Fibroblast of skin of right quadriceps (primary cell): ENCODE measurements around the gene BICDL1.
"Not testable (repeated sequence)": the region's sequence is repeated elsewhere in the genome, so short reads cannot be mapped to it uniquely, and the experiment has no call there.

Experiments used
- DNase-seq: peaks from one replicate; pipeline ENCODE4 v3.0.0-alpha.2; 2013

The BICDL1 gene, protein sequence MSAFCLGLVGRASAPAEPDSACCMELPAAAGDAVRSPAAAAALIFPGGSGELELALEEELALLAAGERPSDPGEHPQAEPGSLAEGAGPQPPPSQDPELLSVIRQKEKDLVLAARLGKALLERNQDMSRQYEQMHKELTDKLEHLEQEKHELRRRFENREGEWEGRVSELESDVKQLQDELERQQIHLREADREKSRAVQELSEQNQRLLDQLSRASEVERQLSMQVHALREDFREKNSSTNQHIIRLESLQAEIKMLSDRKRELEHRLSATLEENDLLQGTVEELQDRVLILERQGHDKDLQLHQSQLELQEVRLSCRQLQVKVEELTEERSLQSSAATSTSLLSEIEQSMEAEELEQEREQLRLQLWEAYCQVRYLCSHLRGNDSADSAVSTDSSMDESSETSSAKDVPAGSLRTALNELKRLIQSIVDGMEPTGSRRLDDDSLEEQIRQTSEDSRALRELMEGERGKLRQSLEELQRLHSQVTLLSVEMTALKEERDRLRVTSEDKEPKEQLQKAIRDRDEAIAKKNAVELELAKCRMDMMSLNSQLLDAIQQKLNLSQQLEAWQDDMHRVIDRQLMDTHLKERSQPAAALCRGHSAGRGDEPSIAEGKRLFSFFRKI

DNA sequence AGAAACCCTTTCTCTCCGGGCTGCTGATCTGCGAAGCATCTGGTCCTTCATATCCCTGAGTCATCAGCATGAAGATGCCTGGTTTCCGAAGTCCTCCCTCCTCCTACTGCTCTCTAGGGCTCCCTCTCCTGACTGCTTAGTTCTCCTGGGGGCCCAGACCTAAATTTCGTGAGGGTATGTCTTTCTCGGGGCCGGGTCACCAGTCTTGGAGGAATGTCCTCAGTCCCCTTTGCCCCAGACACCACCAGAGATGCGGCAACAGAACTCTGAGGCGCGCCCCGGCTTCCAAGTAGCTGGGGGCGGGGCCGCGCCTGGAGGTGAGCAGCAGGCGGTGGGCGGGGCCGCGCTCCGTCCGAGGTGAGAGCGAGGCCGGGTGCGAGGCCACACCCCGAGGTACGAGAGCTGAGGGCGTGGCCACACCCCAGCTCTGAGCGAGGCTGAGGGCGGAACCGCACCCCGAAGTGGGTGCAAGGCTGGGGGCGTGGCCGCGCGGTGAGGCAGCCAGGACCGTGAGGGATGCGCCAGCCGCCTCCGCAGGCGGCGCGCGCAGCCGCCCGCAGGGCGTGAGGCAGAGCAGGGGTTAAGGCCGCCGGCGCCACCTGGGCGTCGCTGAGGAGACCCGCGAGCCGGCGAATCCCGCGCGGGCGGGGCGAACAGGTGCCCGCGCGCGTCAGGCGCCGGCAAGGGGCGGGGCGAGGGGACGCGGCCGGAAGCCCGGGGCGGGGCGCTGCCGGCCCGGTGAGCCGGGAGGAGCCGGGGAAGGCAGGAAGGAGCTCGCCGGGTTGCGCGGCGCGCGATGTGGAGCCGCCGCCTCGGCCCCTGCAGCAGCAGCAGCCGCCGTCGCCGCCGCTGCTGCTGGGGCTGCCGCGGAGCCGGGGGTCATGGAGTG lies at the start of gene BICDL1:
Gene BICDL1 (plus strand): TSS at position 765 of the 889 bp plus-strand sequence. CDS start 633 bp downstream, outside the sequence.
- DNase-seq, result peak; percentile 42

DNA sequence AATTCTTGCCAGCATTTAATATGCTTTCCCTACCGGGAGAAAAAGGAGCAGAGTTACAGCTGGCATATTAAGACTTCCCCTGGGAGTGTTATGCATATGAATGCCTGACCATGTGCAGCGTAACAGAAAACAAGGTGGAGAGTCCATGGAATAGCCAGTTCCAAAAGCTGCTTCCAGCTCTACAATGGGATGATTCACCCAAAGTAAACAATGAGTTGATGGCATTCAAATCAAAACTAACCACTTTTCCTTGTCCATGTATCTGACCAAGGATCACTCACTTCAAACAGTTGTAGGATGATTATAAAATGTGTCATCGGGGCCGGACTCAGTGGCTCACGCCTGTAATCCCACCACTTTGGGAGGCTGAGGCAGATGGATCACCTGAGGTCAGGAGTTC lies 48.1 kb upstream of the BICDL1 start:
- peak; percentile 45 for DNase-seq

DNA sequence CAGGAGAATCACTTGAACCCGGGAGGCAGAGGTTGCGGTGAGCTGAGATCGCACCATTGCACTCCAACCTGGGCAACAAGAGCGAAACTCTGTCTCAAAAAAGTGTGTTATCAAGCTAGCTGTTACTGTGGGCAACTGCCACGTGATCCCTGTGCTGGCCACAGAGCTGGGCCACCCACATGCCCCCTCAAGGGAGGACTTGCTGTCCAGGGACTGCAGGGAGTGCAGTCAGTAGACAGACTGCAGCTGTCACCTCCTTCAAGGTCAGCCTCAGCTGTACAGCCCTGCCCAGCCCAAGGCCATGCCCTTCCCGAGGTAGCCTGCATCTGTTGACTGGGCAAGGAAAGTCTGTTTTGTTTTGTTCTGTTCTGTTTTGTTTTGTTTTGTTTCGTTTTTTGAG lies 46.6 kb upstream of the BICDL1 start:
- no peak for DNase-seq

DNA sequence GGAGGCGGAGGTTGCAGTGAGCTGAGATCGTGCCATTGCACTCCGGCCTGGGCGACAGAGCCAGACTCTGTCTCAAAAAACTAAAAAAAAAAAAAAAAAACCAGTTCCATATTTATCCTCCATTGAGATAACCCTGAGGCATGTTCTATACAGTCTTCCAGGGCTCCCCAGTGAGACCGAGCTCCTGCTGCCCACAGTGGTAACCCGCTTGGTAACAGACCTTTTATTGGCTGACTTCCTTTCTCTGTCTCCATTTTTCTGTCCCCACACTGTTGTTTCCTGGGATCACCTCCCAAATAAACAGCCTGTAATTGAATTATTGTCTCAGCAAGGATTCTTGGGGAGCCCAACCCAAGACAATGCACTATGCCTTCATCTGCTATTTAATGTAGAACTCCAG lies 42.8 kb upstream of the BICDL1 start:
- DNase-seq, result no peak

DNA sequence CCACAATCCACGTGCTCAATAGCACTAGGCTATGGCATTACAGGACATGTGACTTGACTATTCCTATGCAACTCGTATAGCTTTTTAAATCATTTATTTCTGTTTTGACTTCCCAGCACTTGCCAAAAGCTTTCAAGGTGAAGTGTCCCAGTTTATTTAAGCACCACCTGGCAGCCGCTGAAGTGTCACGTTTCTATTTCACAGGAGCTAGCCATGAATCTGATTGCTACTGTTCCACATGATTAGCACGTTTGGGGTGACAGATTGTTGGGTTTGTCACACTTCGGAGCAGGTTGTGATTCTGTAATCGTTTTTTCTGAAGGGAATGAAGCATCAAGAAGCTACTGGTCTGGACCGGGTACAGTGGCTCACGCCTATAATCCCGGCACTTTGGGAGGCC lies 39.9 kb upstream of the BICDL1 start:
- DNase-seq, result no peak

DNA sequence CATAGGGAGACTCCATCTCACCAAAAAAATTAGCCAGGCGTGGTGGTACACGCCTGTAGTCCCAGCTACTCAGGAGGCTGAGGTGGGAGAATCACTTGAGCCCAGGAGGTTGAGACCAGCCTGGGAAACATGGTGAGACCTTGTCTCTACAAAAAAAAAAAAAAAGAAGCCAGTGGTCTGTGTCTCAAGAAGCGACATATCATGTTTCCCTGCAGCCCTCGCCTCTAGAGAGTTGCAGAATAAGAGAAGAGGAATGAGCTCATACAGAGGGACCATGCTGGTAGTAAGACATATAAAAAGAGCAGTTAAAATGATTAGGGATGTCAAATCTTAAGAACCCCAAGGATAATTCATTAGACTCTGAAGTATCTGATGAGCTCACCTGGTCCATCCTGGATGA lies 39.4 kb upstream of the BICDL1 start:
- no peak for DNase-seq

DNA sequence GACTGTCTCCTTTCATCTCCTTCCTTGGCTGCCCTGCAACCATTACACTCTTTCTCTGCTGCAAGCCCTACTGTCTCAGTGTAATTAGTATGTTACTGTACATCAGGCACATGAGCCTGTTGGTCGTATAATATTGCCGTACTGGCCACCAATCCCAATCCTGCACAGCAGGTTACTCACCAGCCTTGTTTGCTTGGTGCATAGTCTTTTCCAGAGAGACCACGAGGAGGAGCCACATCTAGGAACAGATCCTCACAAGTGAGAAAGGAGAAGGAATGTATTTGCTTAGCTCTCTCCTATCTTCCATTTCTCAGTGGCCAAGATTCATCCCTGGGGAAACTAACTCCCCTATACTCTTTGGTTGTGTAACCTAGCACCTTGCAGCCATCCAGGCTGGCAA lies 33.0 kb upstream of the BICDL1 start:
- no peak for DNase-seq

DNA sequence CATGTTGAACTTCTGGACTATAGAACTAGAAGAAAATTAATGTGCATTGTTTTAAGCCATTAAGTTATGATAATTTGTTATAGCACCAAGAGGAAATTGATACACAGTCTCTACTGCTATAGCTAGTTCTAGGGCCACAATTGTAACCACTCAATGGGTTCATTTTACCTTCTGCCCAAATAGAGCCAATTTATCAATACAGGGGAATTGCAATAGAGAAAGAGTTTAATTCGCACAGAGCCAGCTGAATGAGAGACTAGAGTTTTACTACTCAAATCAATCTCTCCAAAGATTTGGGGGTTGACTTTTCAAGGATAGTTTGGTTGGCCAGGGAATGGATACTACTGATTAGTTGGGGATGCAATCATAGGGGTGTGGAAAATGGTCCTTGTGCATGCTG lies 31.9 kb upstream of the BICDL1 start:
- no peak for DNase-seq

DNA sequence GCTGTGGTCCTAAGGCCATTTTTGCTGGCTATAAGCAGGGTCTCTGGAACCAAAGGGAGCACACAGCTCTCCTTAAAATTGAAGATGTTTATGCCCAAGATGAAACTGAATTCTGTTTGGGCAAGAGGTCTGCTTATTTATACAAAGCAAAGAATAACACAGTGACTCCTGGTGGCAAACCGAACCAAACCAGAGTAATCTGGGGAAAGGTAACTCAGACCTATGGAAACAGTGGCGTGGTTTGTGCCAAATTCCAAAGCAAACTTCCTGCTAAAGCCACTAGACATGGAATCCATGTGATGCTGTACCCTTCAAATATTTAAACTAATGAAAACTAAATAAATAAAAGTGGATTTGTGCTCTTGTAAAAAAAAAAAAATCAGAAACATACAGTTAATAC lies 29.6 kb upstream of the BICDL1 start:
- DNase-seq, result no peak

DNA sequence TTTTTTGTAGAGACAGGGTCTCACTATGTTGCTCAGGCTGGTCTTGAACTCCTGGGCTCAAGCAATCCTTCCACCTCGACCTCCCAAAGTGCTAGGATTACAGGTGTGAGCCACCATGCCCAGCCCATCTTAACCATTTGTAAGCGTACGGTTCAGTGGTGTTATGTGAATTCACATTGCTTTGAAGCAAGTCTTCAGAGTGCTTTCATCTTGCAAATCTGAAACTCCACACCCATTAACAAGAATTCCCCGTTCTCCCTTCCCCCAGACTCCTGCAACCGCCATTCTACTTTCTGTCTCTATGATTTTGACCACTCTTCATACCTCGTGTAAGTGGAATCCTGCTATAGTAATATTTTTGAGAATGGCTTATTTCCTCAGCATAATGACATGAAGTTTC lies 24.9 kb upstream of the BICDL1 start:
- DNase-seq, result no peak

DNA sequence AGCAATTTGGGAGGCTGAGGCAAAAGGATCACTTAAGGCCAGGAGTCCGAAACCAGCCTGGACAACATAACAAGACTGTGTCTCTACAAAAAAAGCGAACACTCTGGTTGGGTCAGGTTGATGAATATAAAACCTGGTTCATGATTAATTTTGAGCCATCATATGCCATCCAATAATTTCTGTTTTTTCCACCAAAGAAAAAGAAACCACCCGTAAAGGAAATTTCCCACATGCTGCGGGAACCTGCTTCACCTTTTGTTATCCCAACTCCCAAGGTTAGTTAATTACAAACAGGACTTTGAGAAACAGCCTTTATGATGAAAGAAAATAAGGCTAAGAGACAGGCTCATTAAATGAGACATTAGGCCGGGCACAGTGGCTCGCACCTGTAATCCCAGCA lies 24.1 kb upstream of the BICDL1 start:
- DNase-seq, result no peak

DNA sequence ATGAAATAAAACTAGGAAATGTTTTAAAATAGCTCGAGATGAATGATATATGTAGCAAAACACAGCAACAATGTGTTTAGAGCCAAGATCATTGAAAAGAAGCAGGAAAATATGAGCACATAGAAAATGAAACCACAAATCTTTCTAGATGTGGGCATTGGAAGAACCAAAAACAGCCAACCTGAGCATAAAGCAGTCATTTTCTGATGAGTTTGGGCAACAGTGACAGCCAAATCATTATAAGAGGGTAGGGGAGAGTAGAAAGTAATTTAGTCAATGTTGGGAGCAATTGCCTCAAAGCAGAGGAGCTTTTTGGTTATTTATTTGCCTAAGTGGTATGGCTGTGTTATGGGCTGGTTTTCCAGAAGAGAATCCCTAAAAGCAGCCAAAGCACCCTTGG lies 8.8 kb upstream of the BICDL1 start:
- DNase-seq, result no peak

DNA sequence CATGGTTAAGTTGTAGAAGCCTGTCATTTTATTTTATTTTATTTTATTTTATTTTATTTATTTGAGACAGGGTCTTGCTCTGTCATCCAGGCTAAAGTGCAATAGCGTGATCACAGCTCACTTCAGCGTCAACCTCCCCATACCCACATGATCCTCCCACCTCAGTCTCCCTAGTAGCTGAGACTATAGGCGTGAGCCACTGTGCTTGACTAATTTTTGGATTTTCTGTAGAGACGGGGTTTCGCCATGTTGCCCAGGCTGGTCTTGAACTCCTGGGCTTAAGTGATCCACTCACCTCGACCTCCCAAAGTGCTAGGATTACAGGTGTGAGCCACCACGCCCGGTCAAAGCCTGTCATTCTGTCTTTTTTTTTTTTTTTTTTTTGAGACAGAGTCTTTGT lies 8.3 kb upstream of the BICDL1 start:
- DNase-seq, result not testable (repeated sequence)

DNA sequence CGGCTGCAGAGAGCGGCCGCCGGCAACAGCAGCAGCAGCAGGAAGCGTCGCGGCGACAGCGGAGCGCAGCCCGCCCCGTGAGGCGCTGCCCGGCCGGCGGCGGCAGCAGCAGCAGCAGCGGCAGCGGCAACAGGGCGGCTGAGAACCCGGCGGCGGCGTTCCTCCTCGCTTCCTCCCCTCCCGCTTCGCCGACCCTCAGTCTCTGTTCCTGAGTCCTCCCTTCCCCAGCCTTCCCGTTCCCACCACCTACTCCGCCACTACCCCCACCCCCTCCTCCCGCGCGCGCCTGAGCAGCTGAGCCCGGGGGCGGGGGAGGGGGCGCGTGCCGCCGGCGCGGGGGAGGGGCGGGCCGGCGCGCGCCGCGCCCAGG lies 310 bp downstream of the BICDL1 start:
- DNase-seq, result peak; percentile 30

DNA sequence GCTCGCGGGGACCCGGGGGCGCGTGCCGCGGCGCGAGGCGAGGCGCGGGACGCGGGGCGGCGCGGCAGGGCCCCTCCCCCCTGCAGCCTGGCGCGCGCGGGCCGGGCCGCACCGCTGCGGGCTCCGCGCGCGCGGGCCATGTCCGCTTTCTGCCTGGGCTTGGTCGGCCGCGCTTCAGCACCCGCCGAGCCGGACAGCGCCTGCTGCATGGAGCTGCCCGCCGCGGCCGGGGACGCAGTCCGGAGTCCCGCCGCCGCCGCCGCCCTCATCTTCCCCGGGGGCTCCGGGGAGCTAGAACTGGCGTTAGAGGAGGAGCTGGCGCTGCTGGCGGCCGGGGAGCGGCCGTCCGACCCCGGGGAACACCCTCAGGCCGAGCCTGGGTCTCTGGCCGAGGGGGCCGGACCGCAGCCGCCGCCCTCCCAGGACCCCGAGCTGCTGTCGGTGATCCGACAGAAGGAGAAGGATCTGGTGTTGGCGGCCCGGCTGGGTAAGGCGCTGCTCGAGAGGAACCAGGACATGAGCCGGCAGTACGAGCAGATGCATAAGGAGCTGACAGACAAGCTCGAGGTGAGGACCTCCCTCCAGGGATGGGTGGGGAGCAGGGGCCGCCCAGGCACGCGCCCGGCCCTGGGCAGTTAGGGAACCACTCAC lies 820 bp downstream of the BICDL1 start:
- peak; percentile 61 for DNase-seq

DNA sequence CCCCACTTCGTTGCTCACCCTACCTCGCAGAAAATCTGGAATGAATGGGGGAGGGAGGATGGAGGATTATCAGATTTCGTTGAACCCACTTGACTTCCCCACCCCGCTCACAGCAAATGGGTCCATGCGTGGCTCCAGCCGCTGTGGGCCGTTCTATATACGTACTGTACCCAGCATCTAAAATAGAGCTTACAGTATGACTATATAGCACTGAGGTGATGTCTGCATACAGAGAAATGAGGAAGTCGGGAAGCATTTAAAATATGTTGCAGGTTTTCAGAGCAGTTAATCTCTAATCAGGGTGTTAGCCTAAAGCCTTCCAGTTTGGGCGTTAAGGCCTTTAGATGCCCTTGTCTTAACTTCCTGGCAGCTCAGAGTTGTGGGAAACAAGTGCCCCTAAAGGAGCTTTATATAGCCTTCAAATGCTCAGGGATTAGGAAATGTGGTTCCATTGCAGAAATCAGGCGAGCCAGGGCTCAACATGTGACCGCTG lies 1.4 kb downstream of the BICDL1 start:
- no peak for DNase-seq

DNA sequence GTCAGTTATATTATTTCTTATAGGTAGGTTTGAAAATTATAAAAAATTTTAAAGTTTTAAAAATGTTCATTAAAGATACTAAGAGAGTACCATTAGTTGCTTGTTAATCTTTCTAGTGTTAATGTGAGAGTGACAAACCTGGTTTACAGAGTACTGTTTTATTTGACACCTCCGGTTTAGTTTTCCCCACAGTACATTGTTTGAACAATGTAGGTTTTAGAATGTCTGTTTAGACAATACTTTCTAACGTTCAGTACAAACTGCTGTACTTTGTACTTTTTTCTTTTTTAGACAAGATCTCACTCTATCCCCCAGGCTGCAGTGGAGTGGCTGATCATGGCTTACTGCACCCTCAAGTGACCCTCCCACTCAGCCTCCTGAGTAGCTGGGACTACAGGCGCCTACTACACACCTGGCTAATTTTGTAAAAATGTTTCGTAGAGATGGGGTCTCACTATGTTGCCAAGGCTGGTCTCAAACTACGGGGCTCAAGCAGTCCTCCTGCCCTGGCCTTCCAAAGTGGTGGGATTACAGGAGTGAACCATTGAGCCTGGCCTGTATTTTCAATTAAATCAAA lies 3.2 kb downstream of the BICDL1 start:
- no peak for DNase-seq

DNA sequence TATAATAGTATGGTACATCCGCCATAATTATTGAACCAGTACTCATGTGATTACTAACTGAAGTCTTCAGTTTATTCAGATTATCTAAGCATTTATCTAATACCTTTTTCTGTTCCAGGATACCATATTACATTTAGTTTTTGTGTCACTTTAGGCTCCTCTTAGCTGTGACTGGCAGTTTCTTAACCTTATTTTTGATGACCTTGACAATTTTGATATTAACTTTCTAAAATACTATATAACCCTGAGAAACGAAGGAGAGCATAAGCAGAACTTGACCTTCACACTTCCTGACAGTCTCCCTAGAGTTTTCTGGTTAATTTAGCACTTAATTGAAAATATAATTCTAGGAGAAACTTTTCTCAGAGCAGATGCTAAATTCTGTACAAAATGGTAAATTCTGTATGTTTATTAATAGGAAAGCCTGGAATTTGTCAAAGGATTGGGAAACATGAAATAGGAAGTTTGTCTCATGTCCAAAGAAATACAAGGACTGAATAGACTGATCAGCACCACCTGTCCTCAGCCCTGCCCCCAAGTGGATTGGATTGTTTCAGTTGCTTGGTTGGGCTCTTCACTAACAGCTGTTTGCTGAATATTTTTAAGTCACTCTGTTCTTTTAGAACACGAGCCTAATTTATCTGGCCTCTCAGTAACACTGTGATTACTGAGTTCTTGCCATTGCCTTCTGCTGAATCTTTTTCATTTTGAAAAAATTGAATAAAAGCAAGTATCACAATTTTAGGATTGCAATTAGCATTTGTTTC lies 6.0 kb downstream of the BICDL1 start:
- no peak for DNase-seq

DNA sequence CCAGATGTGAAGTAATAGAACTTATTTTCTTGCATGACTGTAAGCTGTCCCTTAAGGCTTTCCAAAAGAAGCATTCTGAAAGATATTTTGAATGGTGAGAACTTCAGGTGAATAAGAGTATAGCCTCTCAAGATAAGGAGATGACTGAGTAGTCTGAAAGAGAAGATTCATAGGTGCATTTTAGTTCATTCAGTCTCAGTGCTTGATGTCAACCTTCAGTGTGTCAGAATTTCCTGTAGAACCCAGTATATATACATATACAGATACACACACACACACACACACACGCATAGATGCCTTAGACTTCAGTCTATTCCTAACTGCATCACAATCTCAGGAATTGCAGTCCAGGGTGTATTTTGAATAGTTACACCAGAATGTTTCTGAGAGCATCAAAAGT lies 7.4 kb downstream of the BICDL1 start:
- no peak for DNase-seq

DNA sequence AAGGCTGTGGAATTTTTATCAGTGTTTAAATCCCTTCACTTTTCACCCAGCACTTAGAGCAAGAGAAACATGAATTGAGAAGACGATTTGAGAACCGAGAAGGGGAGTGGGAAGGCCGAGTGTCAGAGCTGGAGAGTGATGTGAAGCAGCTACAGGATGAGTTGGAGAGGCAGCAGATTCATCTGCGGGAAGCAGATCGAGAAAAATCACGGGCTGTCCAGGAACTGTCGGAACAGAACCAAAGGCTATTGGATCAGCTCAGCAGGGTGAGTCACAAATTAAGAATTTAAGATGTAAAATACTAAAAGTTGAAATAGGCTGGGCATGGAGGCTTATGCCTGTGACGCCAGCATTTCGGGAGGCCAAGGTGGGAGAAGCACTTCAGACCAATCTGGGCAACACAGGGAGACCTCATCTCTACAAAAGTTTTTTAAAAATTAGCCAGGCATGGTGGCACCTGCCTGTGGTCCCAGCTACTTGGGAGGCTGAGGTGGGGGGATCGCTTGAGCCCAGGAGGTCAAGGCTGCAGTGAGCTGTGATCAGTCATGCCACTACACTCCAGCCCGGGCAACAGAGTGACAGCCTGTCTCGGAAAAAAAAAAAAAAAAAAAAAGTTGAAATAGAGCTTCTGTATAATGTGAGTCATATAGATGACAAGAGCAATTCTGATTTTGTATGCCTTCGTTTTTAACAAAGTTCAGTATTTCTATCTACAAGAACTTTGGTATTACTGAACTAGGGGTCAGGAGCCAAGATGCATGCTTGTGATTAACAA lies 9.6 kb downstream of the BICDL1 start:
- no peak for DNase-seq

DNA sequence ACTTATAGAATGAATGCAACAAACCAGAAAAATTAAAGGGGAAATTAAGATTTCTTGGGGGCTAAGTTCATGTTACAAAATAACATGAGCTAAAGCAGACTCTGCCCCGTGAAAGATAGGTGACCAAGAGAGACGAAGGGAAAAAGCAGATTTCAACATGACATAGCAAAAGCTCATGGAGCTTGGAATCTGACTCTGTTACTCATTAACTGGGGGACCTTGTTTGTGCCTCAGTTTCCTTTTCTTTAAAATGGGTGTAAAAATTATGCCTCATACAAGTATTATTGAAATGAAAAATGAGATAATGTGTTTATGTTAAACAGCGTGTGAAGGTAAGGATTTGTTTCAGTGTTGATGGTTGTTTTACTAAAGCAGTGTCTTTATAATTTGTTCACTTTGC lies 11.5 kb downstream of the BICDL1 start:
- no peak for DNase-seq
